GM23338 (cell line): Measurements from ENCODE around the gene SMG6. TPM values are rescaled to one million over a fixed set of nuclear protein-coding genes. Genes with fewer than 3 reads are reported as not detected.

Experiments used
- ATAC-seq: fragments of 200-7000 bp; cut with Tn5 transposase; 3 replicates; pipeline ENCODE4 v1.9.1; 2020
- DNase-seq: peaks from one replicate; pipeline ENCODE4 v3.0.0-alpha.2; 2015; ENCODE audit warnings: low spot score
- H2AFZ ChIP-seq: fragments of 200-600 bp; sonication (generic); 2 replicates; pipeline ENCODE4 v1.8.0; 2016; ENCODE audit warnings: antibody characterized with exemption, mild to moderate bottlenecking, moderate library complexity
- H3F3A ChIP-seq: fragments of 200-600 bp; sonication (generic); replicated peaks from 2 replicates; pipeline ENCODE4 v1.8.0; 2017; ENCODE audit warnings: antibody characterized with exemption, mixed run types, low read depth
- H3K27ac ChIP-seq: fragments of 200-600 bp; sonication (generic); 2 replicates; pipeline ENCODE4 v1.6.1; 2016; ENCODE audit warnings: low read depth
- H3K27me3 ChIP-seq: fragments of 200-600 bp; sonication (generic); 2 replicates; pipeline ENCODE4 v1.8.0; 2016; ENCODE audit warnings: mild to moderate bottlenecking, mixed run types, moderate library complexity; ENCODE audit not compliant: insufficient read depth
- H3K36me3 ChIP-seq: fragments of 200-600 bp; sonication (generic); 2 replicates; pipeline ENCODE4 v1.8.0; 2016; ENCODE audit warnings: mild to moderate bottlenecking; ENCODE audit not compliant: insufficient read depth
- H3K4me1 ChIP-seq: fragments of 200-600 bp; sonication (generic); 2 replicates; pipeline ENCODE4 v1.8.0; 2016; ENCODE audit warnings: mild to moderate bottlenecking, moderate library complexity; ENCODE audit not compliant: insufficient read depth
- H3K4me2 ChIP-seq: fragments of 200-600 bp; sonication (generic); 2 replicates; pipeline ENCODE4 v1.7.1; 2017; ENCODE audit warnings: mixed run types
- H3K4me3 ChIP-seq: fragments of 200-600 bp; sonication (generic); 2 replicates; pipeline ENCODE4 v1.6.1; 2016; ENCODE audit warnings: mixed run types
- H3K79me2 ChIP-seq: fragments of 200-600 bp; sonication (generic); replicated peaks from 2 replicates; pipeline ENCODE4 v1.8.0; 2017; ENCODE audit warnings: mild to moderate bottlenecking; ENCODE audit not compliant: insufficient read depth
- H3K9me2 ChIP-seq: fragments of 200-600 bp; sonication (generic); 2 replicates; pipeline ENCODE4 v1.8.0; 2017; ENCODE audit not compliant: insufficient read depth
- H4K20me1 ChIP-seq: fragments of 200-600 bp; sonication (generic); replicated peaks from 2 replicates; pipeline ENCODE4 v1.8.0; 2017; ENCODE audit warnings: mild to moderate bottlenecking; ENCODE audit not compliant: insufficient read depth
- H3K27ac Mint-ChIP-seq: 2 replicates; pipeline ENCODE4 v1.8.0; 2020; ENCODE audit warnings: inconsistent platforms, mild to moderate bottlenecking, moderate library complexity, mixed read lengths
- H3K27me3 Mint-ChIP-seq: 3 replicates; pipeline ENCODE4 v1.8.0; 2022; ENCODE audit warnings: low read depth, mild to moderate bottlenecking, moderate library complexity, mixed read lengths, inconsistent platforms; ENCODE audit not compliant: insufficient read depth, poor library complexity
- H3K36me3 Mint-ChIP-seq: 3 replicates; pipeline ENCODE4 v1.8.0; 2021; ENCODE audit warnings: low read depth, mild to moderate bottlenecking, inconsistent platforms, moderate library complexity, mixed read lengths
- H3K4me1 Mint-ChIP-seq: 3 replicates; pipeline ENCODE4 v1.8.0; 2020; ENCODE audit warnings: mild to moderate bottlenecking, inconsistent platforms, mixed read lengths
- H3K4me3 Mint-ChIP-seq: 3 replicates; pipeline ENCODE4 v1.8.0; 2021; ENCODE audit warnings: moderate library complexity, mild to moderate bottlenecking, inconsistent platforms, mixed read lengths
- H3K9me3 Mint-ChIP-seq: 3 replicates; pipeline ENCODE4 v1.8.0; 2020; ENCODE audit warnings: moderate library complexity, mild to moderate bottlenecking, inconsistent platforms, mixed read lengths
- EZH2phosphoT487 ChIP-seq: fragments of 200-600 bp; sonication (generic); IDR thresholded peaks from one replicate; pipeline ENCODE4 v1.8.1; 2018; ENCODE audit warnings: antibody characterized with exemption; ENCODE audit not compliant: unreplicated experiment
- polyA plus RNA-seq: library from polyadenylated mRNA; unstranded; fragments of >200 nt; fragmentation: Nextera tagmentation; extraction: Ambion mirVana; gene quantifications from 2 replicates; pipeline ENCODE4 v1.2.1, GENCODE V29; 2016
- total RNA-seq: library from RNA; depleted of rRNA; stranded (reverse); fragments of >200 nt; shearing (Covaris generic); gene quantifications from 2 replicates; pipeline ENCODE4 v1.2.3, GENCODE V29; 2014
- TF ChIP-seq, protein P1 (sequence below): IDR thresholded peaks from 2 replicates; pipeline ENCODE4 v1.6.1; 2016; ENCODE audit warnings: antibody characterized with exemption
- TF ChIP-seq, protein P2 (sequence below): fragments of 250-450 bp; sonication (Bioruptor Pico); IDR thresholded peaks from 2 replicates; pipeline ENCODE4 v1.5.0; 2020; ENCODE audit warnings: mild to moderate bottlenecking, moderate library complexity
- TF ChIP-seq, protein P3 (sequence below), 2 experiments: fragments of 200-600 bp in 1 of 2; sonication (generic) in 1 of 2; conservative IDR thresholded peaks; 2 replicates each; pipeline versions ENCODE4 v1.5.1 to v1.6.1; 2016 to 2017; ENCODE audit warnings: antibody characterized with exemption in 2 of 2, low read depth in 2 of 2, mild to moderate bottlenecking in 2 of 2, moderate library complexity in 1 of 2

Gene SMG6
- total and polyA plus RNA-seq, 2 experiments from 2014 or later: 10.4 to 43.1 TPM

DNA sequence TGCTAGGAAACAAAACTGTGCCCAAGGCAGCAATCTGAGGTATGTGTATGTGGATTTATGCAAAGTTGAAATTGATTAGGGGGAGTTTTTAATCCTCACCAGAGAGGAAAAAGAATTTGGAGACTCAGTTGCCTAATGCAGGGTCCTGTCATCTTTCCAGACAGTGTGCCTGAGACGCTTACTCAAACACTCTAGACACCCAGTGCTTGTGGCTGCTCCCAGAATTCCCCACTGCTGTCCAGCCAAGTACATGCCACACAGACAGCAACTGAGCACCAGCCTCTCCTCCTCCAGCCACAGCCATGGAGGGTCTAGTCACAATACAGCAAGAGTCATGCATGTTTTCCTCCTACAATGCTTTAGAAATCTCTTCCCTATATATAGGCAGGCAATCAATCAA, 130.6 kb downstream of the SMG6 start:
- DNase-seq (no peak), ATAC-seq (no peak)
- Mint-ChIP-seq H3K27me3 (peaks cover 5% of the 10 kb centered on the region), H3K4me1 (peaks cover 24% of the 10 kb centered on the region), H3K36me3 (peaks cover 9% of the 10 kb centered on the region), H3K27ac (peak overlapping the region; percentile 5; the same call in 1 of the 2 replicates), H3K4me3 (no peak overlapping the region), H3K9me3 (no peaks in the 10 kb centered on the region)
- Histone ChIP-seq H3K9me2 (no peaks in the 10 kb centered on the region), H3K4me3 (no peak overlapping the region), H3K4me2 (no peak overlapping the region), H3K4me1 (no peaks in the 10 kb centered on the region), H3K27me3 (no peaks in the 10 kb centered on the region), H3K27ac (peak overlapping the region; percentile 67), H3K36me3 (no peaks in the 10 kb centered on the region; the same call in 1 of the 2 replicates), H3F3A (peaks cover 4% of the 10 kb centered on the region; the same call in 1 of the 2 replicates), H3K79me2 (no peaks in the 10 kb centered on the region), H2AFZ (no peak overlapping the region), H4K20me1 (no peaks in the 10 kb centered on the region)
- TF ChIP-seq, protein P1, sequence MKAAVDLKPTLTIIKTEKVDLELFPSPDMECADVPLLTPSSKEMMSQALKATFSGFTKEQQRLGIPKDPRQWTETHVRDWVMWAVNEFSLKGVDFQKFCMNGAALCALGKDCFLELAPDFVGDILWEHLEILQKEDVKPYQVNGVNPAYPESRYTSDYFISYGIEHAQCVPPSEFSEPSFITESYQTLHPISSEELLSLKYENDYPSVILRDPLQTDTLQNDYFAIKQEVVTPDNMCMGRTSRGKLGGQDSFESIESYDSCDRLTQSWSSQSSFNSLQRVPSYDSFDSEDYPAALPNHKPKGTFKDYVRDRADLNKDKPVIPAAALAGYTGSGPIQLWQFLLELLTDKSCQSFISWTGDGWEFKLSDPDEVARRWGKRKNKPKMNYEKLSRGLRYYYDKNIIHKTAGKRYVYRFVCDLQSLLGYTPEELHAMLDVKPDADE: no peak
- TF ChIP-seq, protein P2, sequence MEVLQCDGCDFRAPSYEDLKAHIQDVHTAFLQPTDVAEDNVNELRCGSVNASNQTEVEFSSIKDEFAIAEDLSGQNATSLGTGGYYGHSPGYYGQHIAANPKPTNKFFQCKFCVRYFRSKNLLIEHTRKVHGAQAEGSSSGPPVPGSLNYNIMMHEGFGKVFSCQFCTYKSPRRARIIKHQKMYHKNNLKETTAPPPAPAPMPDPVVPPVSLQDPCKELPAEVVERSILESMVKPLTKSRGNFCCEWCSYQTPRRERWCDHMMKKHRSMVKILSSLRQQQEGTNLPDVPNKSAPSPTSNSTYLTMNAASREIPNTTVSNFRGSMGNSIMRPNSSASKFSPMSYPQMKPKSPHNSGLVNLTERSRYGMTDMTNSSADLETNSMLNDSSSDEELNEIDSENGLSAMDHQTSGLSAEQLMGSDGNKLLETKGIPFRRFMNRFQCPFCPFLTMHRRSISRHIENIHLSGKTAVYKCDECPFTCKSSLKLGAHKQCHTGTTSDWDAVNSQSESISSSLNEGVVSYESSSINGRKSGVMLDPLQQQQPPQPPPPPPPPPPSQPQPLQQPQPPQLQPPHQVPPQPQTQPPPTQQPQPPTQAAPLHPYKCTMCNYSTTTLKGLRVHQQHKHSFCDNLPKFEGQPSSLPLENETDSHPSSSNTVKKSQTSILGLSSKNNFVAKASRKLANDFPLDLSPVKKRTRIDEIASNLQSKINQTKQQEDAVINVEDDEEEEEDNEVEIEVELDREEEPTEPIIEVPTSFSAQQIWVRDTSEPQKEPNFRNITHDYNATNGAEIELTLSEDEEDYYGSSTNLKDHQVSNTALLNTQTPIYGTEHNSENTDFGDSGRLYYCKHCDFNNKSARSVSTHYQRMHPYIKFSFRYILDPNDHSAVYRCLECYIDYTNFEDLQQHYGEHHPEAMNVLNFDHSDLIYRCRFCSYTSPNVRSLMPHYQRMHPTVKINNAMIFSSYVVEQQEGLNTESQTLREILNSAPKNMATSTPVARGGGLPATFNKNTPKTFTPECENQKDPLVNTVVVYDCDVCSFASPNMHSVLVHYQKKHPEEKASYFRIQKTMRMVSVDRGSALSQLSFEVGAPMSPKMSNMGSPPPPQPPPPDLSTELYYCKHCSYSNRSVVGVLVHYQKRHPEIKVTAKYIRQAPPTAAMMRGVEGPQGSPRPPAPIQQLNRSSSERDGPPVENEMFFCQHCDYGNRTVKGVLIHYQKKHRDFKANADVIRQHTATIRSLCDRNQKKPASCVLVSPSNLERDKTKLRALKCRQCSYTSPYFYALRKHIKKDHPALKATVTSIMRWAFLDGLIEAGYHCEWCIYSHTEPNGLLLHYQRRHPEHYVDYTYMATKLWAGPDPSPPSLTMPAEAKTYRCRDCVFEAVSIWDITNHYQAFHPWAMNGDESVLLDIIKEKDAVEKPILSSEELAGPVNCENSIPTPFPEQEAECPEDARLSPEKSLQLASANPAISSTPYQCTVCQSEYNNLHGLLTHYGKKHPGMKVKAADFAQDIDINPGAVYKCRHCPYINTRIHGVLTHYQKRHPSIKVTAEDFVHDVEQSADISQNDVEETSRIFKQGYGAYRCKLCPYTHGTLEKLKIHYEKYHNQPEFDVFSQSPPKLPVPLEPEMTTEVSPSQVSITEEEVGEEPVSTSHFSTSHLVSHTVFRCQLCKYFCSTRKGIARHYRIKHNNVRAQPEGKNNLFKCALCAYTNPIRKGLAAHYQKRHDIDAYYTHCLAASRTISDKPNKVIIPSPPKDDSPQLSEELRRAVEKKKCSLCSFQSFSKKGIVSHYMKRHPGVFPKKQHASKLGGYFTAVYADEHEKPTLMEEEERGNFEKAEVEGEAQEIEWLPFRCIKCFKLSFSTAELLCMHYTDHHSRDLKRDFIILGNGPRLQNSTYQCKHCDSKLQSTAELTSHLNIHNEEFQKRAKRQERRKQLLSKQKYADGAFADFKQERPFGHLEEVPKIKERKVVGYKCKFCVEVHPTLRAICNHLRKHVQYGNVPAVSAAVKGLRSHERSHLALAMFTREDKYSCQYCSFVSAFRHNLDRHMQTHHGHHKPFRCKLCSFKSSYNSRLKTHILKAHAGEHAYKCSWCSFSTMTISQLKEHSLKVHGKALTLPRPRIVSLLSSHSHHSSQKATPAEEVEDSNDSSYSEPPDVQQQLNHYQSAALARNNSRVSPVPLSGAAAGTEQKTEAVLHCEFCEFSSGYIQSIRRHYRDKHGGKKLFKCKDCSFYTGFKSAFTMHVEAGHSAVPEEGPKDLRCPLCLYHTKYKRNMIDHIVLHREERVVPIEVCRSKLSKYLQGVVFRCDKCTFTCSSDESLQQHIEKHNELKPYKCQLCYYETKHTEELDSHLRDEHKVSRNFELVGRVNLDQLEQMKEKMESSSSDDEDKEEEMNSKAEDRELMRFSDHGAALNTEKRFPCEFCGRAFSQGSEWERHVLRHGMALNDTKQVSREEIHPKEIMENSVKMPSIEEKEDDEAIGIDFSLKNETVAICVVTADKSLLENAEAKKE (CRISPR knock-in tag): no peak
- no peak for TF ChIP-seq EZH2phosphoT487
- TF ChIP-seq, protein P3, sequence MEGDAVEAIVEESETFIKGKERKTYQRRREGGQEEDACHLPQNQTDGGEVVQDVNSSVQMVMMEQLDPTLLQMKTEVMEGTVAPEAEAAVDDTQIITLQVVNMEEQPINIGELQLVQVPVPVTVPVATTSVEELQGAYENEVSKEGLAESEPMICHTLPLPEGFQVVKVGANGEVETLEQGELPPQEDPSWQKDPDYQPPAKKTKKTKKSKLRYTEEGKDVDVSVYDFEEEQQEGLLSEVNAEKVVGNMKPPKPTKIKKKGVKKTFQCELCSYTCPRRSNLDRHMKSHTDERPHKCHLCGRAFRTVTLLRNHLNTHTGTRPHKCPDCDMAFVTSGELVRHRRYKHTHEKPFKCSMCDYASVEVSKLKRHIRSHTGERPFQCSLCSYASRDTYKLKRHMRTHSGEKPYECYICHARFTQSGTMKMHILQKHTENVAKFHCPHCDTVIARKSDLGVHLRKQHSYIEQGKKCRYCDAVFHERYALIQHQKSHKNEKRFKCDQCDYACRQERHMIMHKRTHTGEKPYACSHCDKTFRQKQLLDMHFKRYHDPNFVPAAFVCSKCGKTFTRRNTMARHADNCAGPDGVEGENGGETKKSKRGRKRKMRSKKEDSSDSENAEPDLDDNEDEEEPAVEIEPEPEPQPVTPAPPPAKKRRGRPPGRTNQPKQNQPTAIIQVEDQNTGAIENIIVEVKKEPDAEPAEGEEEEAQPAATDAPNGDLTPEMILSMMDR (conservative IDR thresholded peaks at IDR 0.05; ENCODE audit: low read depth in 2 of 2): no peak
